Effector memory CD4-positive, alpha-beta T cell (primary cell): ENCODE measurements around the gene CTXN1.
"Not testable (repeated sequence)": the region's sequence is repeated elsewhere in the genome, so short reads cannot be mapped to it uniquely, and the experiment has no call there.

Experiments
- DNase-seq, 3 donors: peaks; one replicate each; pipeline ENCODE4 v3.0.0-alpha.2; 2020
- H3K27ac ChIP-seq: 2 replicates; pipeline ENCODE4 v1.7.0; 2013; ENCODE audit warnings: mild to moderate bottlenecking, low read length, moderate library complexity; ENCODE audit not compliant: insufficient read depth, poor library complexity, severe bottlenecking
- H3K27me3 ChIP-seq: replicated peaks from 2 replicates; pipeline ENCODE4 v1.7.0; 2013; ENCODE audit warnings: mild to moderate bottlenecking, low read length; ENCODE audit not compliant: insufficient read depth, control insufficient read depth, poor library complexity, severe bottlenecking
- H3K36me3 ChIP-seq: 2 replicates; pipeline ENCODE4 v1.7.0; 2013; ENCODE audit warnings: mild to moderate bottlenecking, low read length, moderate library complexity; ENCODE audit not compliant: control insufficient read depth, insufficient read depth
- H3K4me1 ChIP-seq: 2 replicates; pipeline ENCODE4 v1.7.0; 2013; ENCODE audit warnings: low read length, mild to moderate bottlenecking; ENCODE audit not compliant: control insufficient read depth, insufficient read depth, poor library complexity, severe bottlenecking
- H3K4me3 ChIP-seq: 2 replicates; pipeline ENCODE4 v1.7.0; 2013; ENCODE audit warnings: low read length, low read depth, mild to moderate bottlenecking; ENCODE audit not compliant: insufficient read depth, poor library complexity, severe bottlenecking
- H3K9me3 ChIP-seq: 2 replicates; pipeline ENCODE4 v1.7.0; 2013; ENCODE audit warnings: mild to moderate bottlenecking, low read length, moderate library complexity; ENCODE audit not compliant: control insufficient read depth

Gene CTXN1

DNA sequence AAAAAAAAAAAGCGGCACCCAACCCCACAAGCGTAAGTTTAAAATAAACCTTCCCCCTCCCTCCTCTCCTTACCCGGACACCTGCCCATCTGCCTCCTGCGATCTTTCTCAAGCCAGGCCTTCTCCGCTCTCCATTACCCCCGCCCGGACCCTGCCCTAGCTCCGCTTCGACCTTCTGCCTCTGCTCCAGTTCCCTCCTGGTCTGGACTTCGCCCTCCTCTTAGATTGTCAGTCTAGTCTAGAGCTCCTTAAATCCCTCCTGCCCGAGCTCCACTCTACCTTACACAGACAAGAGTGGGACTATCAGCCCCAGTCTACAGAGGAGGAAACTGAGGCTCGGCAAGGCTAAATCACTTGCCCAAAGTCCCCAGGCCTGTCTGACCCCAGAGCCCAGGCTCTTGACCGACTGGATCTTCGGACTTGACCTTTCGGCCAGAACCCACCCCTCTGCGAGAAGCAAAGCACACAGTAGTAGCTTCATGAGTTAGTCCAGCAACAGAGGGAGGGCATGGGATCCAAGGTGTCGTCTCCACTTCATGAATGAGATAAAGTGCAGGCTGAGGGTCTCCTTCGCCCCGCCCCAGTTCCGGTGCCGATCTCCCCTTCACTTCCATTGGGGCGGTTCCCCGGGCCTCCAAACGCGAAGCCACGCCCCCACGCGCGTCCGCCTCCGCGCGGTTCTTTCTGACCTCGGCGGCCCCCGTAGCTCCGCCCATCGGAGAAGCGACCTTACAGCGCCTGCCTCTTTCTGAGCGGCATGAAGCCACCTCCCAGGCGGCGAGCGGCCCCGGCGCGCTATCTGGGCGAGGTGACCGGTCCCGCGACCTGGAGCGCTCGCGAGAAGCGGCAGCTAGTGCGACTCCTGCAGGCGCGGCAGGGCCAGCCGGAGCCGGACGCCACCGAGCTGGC is 6.1 kb downstream of the CTXN1 start, which contains the start of gene SNAPC2:
TSS of gene SNAPC2 (plus strand) at position 729 of the 909 bp plus-strand sequence. CDS start at position 758, 29 bp downstream.
- Histone ChIP-seq H3K4me1 (peaks cover 47% of the 10 kb centered on the region), H3K27ac (peak within 1 kb of the TSS; percentile 72), H3K36me3 (peaks cover 15% of the 10 kb centered on the region), H3K9me3 (no peaks in the 10 kb centered on the region), H3K27me3 (peaks cover 31% of the 10 kb centered on the region), H3K4me3 (peak within 1 kb of the TSS; percentile 90)
- DNase-seq: peak; percentile 92 to 94 (median 93)

GRCh38 chr19:7918615-7919421 is 7.1 kb downstream of the CTXN1 start:
- peaks cover 31% of the 10 kb centered on the region for H3K27me3 ChIP-seq
- no peak for DNase-seq
- H3K4me1 ChIP-seq: peaks cover 43% of the 10 kb centered on the region
- peaks cover 15% of the 10 kb centered on the region for H3K36me3 ChIP-seq
- no peak overlapping the region for H3K4me3 ChIP-seq
- no peak overlapping the region for H3K27ac ChIP-seq
- H3K9me3 ChIP-seq: no peaks in the 10 kb centered on the region

GRCh38 chr19:7918062-7918614 is 7.8 kb downstream of the CTXN1 start:
- Histone ChIP-seq H3K27me3 (peaks cover 31% of the 10 kb centered on the region), H3K36me3 (peaks cover 13% of the 10 kb centered on the region), H3K4me3 (peak overlapping the region; percentile 40), H3K4me1 (peaks cover 43% of the 10 kb centered on the region)
- H3K9me3 ChIP-seq, DNase-seq, H3K27ac ChIP-seq: not testable (repeated sequence)

GRCh38 chr19:7917267-7918061 is 8.5 kb downstream of the CTXN1 start:
- no peaks in the 10 kb centered on the region for H3K9me3 ChIP-seq
- peaks cover 12% of the 10 kb centered on the region for H3K36me3 ChIP-seq
- peaks cover 43% of the 10 kb centered on the region for H3K4me1 ChIP-seq
- DNase-seq: peak in 1 of 3 donors; percentile 39
- peak overlapping the region; percentile 40 for H3K4me3 ChIP-seq
- no peak overlapping the region for H3K27ac ChIP-seq
- H3K27me3 ChIP-seq: peaks cover 31% of the 10 kb centered on the region

DNA sequence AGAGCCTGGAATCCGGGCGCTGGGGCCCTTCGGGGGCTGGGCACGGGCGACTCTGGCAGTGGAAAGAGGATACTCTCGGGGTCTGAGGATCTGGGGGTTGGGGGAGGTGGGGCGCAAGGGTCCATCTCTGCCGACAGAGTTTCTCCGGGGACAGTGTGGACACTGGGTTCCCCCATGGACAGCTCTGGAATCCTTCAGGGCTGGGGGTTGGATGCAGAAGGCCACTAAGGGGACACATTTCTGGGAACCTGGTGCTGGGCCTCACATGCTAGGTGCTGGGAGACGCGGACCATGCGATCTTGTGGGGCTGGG is 9.0 kb downstream of the CTXN1 start:
- no peak overlapping the region for H3K27ac ChIP-seq
- DNase-seq: no peak
- H3K9me3 ChIP-seq: no peaks in the 10 kb centered on the region
- H3K4me3 ChIP-seq: peak overlapping the region; percentile 40
- peaks cover 11% of the 10 kb centered on the region for H3K36me3 ChIP-seq
- peaks cover 31% of the 10 kb centered on the region for H3K27me3 ChIP-seq
- peaks cover 42% of the 10 kb centered on the region for H3K4me1 ChIP-seq

DNA sequence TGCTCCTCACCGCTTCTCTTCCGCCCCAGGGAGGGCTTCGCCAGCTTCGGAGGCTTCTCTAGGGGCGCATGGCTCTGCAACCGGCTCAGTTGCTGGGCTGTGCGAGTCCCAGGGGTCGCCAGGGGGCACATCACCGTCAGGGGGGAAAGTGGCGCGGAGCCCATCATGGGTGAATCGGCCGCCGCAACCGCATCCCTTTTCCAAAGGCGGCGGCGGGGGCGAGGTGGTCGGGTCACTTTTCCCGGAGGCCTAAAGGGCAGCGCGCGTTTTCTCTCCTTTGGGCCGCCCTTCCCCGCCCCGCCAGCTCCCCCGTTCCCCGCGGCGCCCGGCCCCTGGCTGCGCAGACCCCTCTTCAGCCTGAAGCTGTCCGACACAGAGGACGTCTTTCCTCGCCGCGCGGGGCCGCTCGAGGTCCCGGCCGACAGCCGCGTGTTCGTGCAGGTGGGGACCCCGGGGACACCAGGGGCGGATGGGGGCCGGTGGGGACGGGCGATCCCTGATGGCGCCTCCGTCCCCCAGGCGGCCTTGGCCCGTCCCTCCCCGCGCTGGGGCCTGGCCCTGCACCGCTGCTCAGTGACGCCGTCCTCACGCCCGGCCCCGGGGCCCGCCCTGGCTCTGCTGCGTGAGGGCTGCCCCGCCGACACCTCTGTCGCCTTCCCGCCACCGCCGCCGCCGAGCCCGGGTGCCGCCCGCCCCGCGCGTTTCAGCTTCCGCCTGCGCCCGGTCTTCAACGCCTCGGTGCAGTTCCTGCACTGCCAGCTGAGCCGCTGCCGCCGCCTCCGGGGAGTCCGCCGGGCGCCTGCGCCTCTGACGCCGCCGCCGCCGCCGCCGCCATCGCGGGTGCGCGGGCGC is 9.6 kb downstream of the CTXN1 start:
- H3K27ac ChIP-seq: no peak overlapping the region

GRCh38 chr19:7915250-7916102 is 10.5 kb downstream of the CTXN1 start:
- H3K27ac ChIP-seq: no peak overlapping the region
- peaks cover 31% of the 10 kb centered on the region for H3K27me3 ChIP-seq
- H3K4me3 ChIP-seq: peak overlapping the region; percentile 50

More for the DNA sequence above, 9.6 kb downstream of the CTXN1 start:
- Histone ChIP-seq H3K36me3 (peaks cover 17% of the 10 kb centered on the region), H3K4me1 (peaks cover 36% of the 10 kb centered on the region), H3K27me3 (peaks cover 31% of the 10 kb centered on the region), H3K4me3 (peak overlapping the region; percentile 50), H3K9me3 (no peaks in the 10 kb centered on the region)
- DNase-seq: peak; percentile 38 to 53 (median 49)

GRCh38 chr19:7914598-7915045 is 11.3 kb downstream of the CTXN1 start, which contains the start of gene TGFBR3L:
TGFBR3L (plus strand) TSS chr19:7914830.
- no peak within 1 kb of the TSS for H3K27ac ChIP-seq

More at GRCh38 chr19:7915250-7916102, 10.5 kb downstream of the CTXN1 start:
- DNase-seq: no peak
- Histone ChIP-seq H3K36me3 (peaks cover 25% of the 10 kb centered on the region), H3K4me1 (peaks cover 31% of the 10 kb centered on the region), H3K9me3 (no peaks in the 10 kb centered on the region)

More at GRCh38 chr19:7914598-7915045, 11.3 kb downstream of the CTXN1 start, which contains the start of gene TGFBR3L:
- Histone ChIP-seq H3K4me3 (no peak within 1 kb of the TSS), H3K9me3 (no peaks in the 10 kb centered on the region), H3K4me1 (peaks cover 26% of the 10 kb centered on the region), H3K36me3 (peaks cover 34% of the 10 kb centered on the region), H3K27me3 (peaks cover 31% of the 10 kb centered on the region)
- DNase-seq: no peak
